K562 (cell line): ENCODE results near the gene ATRIP. TPM values are rescaled to one million over a fixed set of nuclear protein-coding genes. Genes with fewer than 3 reads are reported as not detected.

ENCODE experiments used
- ATAC-seq: fragments of 200-7000 bp; cut with Tn5 transposase; 3 replicates; pipeline ENCODE4 v1.9.1; 2020; ENCODE audit warnings: moderate library complexity
- BruUV-seq: library from RNA; stranded (reverse); fragments of 400-500 nt; replicated peaks from 2 replicates; lab custom pipeline; 2021; lab: Mats Ljungman, UMichigan
- CTCF ChIA-PET: fragments of 300-600 bp; formaldehyde crosslinking; extraction: SDS; loops from one replicate; lab custom pipeline; 2021; ENCODE audit warnings: low intra/inter-chr PET ratio; lab: Yijun Ruan, JAX
- POLR2A ChIA-PET: fragments of 300-600, 350-650 bp; sonication (Branson Sonifier 250); formaldehyde crosslinking; extraction: SDS; loops from one replicate; lab custom pipeline; 2021; ENCODE audit warnings: antibody characterized with exemption, inconsistent platforms; lab: Yijun Ruan, JAX
- DNase-seq, 4 experiments: peaks; one replicate each; pipeline versions ENCODE4 v3.0.0 to v3.0.0-alpha.2; 2011 to 2018; ENCODE audit warnings: low spot score in 3 of 4, mixed read lengths in 3 of 4; ENCODE audit errors: extremely low read depth in 1 of 4
- FAIRE-seq: peaks from 2 replicates; lab custom pipeline; 2011; peaks lifted over from hg19 to GRCh38; lab: Jason Lieb, UNC
- H2AFZ ChIP-seq: 2 replicates; pipeline ENCODE4 v1.6.0; 2011; ENCODE audit warnings: low read depth, low read length, control low read depth, inconsistent platforms
- H3K27ac ChIP-seq: fragments of 200-600 bp; 3 replicates; pipeline ENCODE4 v1.8.0; 2011; ENCODE audit warnings: low read depth, mild to moderate bottlenecking, control low read depth, inconsistent platforms, low read length, moderate library complexity, mixed read lengths; ENCODE audit errors: extremely low read depth
- H3K27me3 ChIP-seq, 2 experiments: fragments of 300-600 bp in 1 of 2; 2 replicates in 1 of 2; 3 replicates in 1 of 2; pipeline versions ENCODE4 v1.6.0 to v1.8.0; 2011; ENCODE audit warnings: inconsistent platforms in 2 of 2, low read length in 2 of 2, mild to moderate bottlenecking in 1 of 2, mixed read lengths in 1 of 2, moderate library complexity in 1 of 2; ENCODE audit not compliant: control insufficient read depth in 2 of 2, insufficient read depth in 2 of 2
- H3K36me3 ChIP-seq: fragments of 300-600 bp; 3 replicates; pipeline ENCODE4 v1.8.0; 2011; ENCODE audit warnings: mild to moderate bottlenecking, low read length, inconsistent platforms; ENCODE audit not compliant: control insufficient read depth, insufficient read depth
- H3K4me1 ChIP-seq, 2 experiments: fragments of 200-600 bp in 1 of 2; replicated peaks in 1 of 2; 2 replicates in 1 of 2; 3 replicates in 1 of 2; pipeline versions ENCODE4 v1.5.1 to v1.8.0; 2011; ENCODE audit warnings: inconsistent platforms in 2 of 2, low read length in 2 of 2, mild to moderate bottlenecking in 1 of 2, mixed read lengths in 1 of 2, moderate library complexity in 1 of 2; ENCODE audit not compliant: control insufficient read depth in 2 of 2, insufficient read depth in 2 of 2
- H3K4me2 ChIP-seq: 2 replicates; pipeline ENCODE4 v1.6.1; 2011; ENCODE audit warnings: low read length, control low read depth, inconsistent platforms, mixed read lengths; ENCODE audit not compliant: insufficient read depth
- H3K4me3 ChIP-seq: fragments of 200-600 bp; sonication (generic), shearing (Covaris generic); 2 replicates; pipeline ENCODE4 v1.5.1; 2016; ENCODE audit warnings: control low read depth, inconsistent platforms
- H3K79me2 ChIP-seq: fragments of 200-600 bp; 3 replicates; pipeline ENCODE4 v1.8.0; 2011; ENCODE audit warnings: low read length, inconsistent platforms; ENCODE audit not compliant: control insufficient read depth, insufficient read depth
- H3K9ac ChIP-seq, 2 experiments: 2 replicates each; pipeline versions ENCODE4 v1.6.0 to v1.6.1; 2011; ENCODE audit warnings: low read depth in 2 of 2, low read length in 2 of 2, control low read depth in 1 of 2, inconsistent platforms in 1 of 2, mild to moderate bottlenecking in 1 of 2, mixed read lengths in 1 of 2; ENCODE audit not compliant: insufficient read depth in 1 of 2
- H3K9me1 ChIP-seq: one replicate; pipeline ENCODE4 v1.6.0; 2011; ENCODE audit warnings: inconsistent platforms, mild to moderate bottlenecking, low read length, moderate library complexity; ENCODE audit not compliant: control insufficient read depth, insufficient read depth
- H3K9me3 ChIP-seq: replicated peaks from 2 replicates; pipeline ENCODE4 v1.5.1; 2011; ENCODE audit warnings: low read depth, low read length, inconsistent platforms; ENCODE audit not compliant: control insufficient read depth, insufficient read depth
- H4K20me1 ChIP-seq: replicated peaks from 2 replicates; pipeline ENCODE4 v1.6.1; 2011; ENCODE audit warnings: low read length, inconsistent platforms, mixed read lengths; ENCODE audit not compliant: control insufficient read depth, insufficient read depth
- CEBPB ChIP-seq: fragments of 450-650 bp; IDR thresholded peaks from 2 replicates; pipeline ENCODE4 v1.6.1; 2016; ENCODE audit warnings: missing genetic modification characterization, missing compliant biosample characterization
- KLF16 ChIP-seq: IDR thresholded peaks from 2 replicates; pipeline ENCODE4 v1.6.1; 2016; ENCODE audit warnings: antibody characterized with exemption
- NFYB ChIP-seq: IDR thresholded peaks from 2 replicates; pipeline ENCODE4 v1.6.1; 2011; ENCODE audit warnings: mild to moderate bottlenecking, moderate library complexity; ENCODE audit not compliant: insufficient read length; ENCODE audit errors: extremely low read depth
- NR2C1 ChIP-seq, 2 experiments: fragments of 450-650 bp; IDR thresholded peaks; 2 replicates each; pipeline ENCODE4 v1.6.1; 2017; ENCODE audit warnings: mild to moderate bottlenecking in 2 of 2, antibody characterized with exemption in 1 of 2, inconsistent platforms in 1 of 2, missing compliant biosample characterization in 1 of 2, missing genetic modification characterization in 1 of 2
- PHB2 ChIP-seq: fragments of 450-650 bp; IDR thresholded peaks from 2 replicates; pipeline ENCODE4 v1.6.1; 2017; ENCODE audit warnings: low read depth
- PML ChIP-seq: IDR thresholded peaks from 2 replicates; pipeline ENCODE4 v1.6.1; 2012; ENCODE audit warnings: low read length, inconsistent platforms
- RFX1 ChIP-seq: fragments of 450-650 bp; IDR thresholded peaks from 2 replicates; pipeline ENCODE4 v1.6.1; 2016; ENCODE audit warnings: mild to moderate bottlenecking, moderate library complexity
- SP1 ChIP-seq: sonication (generic); formaldehyde crosslinking; IDR thresholded peaks from 2 replicates; pipeline ENCODE4 v1.8.1; 2022; ENCODE audit warnings: mild to moderate bottlenecking, missing genetic modification reagents
- TSC22D4 ChIP-seq: fragments of 450-650 bp; IDR thresholded peaks from 2 replicates; pipeline ENCODE4 v1.6.1; 2016; ENCODE audit warnings: missing genetic modification characterization, missing biosample characterization, control low read depth
- ZBTB2 ChIP-seq: fragments of 450-650 bp; IDR thresholded peaks from 2 replicates; pipeline ENCODE4 v1.6.1; 2016; ENCODE audit warnings: antibody characterized with exemption
- ZNF511 ChIP-seq: sonication (generic); formaldehyde crosslinking; IDR thresholded peaks from 2 replicates; pipeline ENCODE4 v1.8.0; 2022; ENCODE audit warnings: mild to moderate bottlenecking, missing genetic modification reagents
- WGBS: fragments of 100-300 bp; shearing (Covaris generic); methylation state at CpG from one replicate; pipeline ENCODE4 v1.1.6; 2016; ENCODE audit warnings: low coverage, mixed read lengths; ENCODE audit not compliant: insufficient coverage; ENCODE audit errors: missing lambda C conversion rate; 5-methylcytosine and 5-hydroxymethylcytosine counted together
- in situ Hi-C: fragments of 300-500 bp; cut with MboI; formaldehyde crosslinking; loops from 4 replicates; pipeline ENCODE4 v1.15.0; 2018; ENCODE audit warnings: inconsistent platforms, mixed read lengths
- intact Hi-C: fragments of 100-400 bp; cut with micrococcal nuclease; formaldehyde crosslinking; loops from 2 replicates; pipeline ENCODE4 v1.14.2; 2022
- polyA plus RNA-seq, 8 experiments: library from polyadenylated mRNA; depleted of rRNA in 4 of 8; stranded (reverse) in 5 of 8; unstranded in 3 of 8; fragments of >200 nt; fragmentation: Nextera tagmentation in 2 of 8; fragmentation: Illumina TruSeq in 1 of 8; extraction: Ambion mirVana in 2 of 8; extraction: Trizol in 1 of 8; gene quantifications; 2 replicates each; pipeline versions ENCODE4 v1.2.1 to v1.2.3, GENCODE V29; 2011 to 2014; ENCODE audit warnings: inconsistent platforms in 1 of 8, missing spikeins in 1 of 8
- total RNA-seq, 7 experiments: library from RNA; depleted of rRNA in 6 of 7; stranded (reverse); fragments of >200 nt in 6 of 7; fragmentation: Illumina TruSeq in 2 of 7; extraction: Trizol in 2 of 7; gene quantifications; 2 replicates each; pipeline versions ENCODE4 v1.2.1 to v1.2.3, GENCODE V29; 2011 to 2021; ENCODE audit warnings: low replicate concordance in 1 of 7
- TF ChIP-seq, protein P1 (sequence below): fragments of 250-450 bp; sonication (Bioruptor Pico); IDR thresholded peaks from 2 replicates; pipeline ENCODE4 v1.4.0; 2020; ENCODE audit warnings: mild to moderate bottlenecking, moderate library complexity
- TF ChIP-seq, protein P2 (sequence below), 2 experiments: fragments of 450-650 bp in 1 of 2; IDR thresholded peaks; 2 replicates each; pipeline ENCODE4 v1.6.1; 2011 to 2017; ENCODE audit warnings: low read depth in 2 of 2, antibody characterized with exemption in 1 of 2, borderline replicate concordance in 1 of 2, low read length in 1 of 2, mild to moderate bottlenecking in 1 of 2, mixed read lengths in 1 of 2; ENCODE audit not compliant: control insufficient read depth in 1 of 2
- TF ChIP-seq, protein P3 (sequence below): sonication (generic); formaldehyde crosslinking; IDR thresholded peaks from 2 replicates; pipeline ENCODE4 v1.8.1; 2023; ENCODE audit warnings: mild to moderate bottlenecking, missing genetic modification reagents, moderate library complexity

Gene ATRIP
- total and polyA plus RNA-seq, 9 of the 15 experiments (the other 6 are each of a cell fraction or from before 2014, with no cell fraction given): 1.7 to 15.7 (median 10.5) TPM

DNA sequence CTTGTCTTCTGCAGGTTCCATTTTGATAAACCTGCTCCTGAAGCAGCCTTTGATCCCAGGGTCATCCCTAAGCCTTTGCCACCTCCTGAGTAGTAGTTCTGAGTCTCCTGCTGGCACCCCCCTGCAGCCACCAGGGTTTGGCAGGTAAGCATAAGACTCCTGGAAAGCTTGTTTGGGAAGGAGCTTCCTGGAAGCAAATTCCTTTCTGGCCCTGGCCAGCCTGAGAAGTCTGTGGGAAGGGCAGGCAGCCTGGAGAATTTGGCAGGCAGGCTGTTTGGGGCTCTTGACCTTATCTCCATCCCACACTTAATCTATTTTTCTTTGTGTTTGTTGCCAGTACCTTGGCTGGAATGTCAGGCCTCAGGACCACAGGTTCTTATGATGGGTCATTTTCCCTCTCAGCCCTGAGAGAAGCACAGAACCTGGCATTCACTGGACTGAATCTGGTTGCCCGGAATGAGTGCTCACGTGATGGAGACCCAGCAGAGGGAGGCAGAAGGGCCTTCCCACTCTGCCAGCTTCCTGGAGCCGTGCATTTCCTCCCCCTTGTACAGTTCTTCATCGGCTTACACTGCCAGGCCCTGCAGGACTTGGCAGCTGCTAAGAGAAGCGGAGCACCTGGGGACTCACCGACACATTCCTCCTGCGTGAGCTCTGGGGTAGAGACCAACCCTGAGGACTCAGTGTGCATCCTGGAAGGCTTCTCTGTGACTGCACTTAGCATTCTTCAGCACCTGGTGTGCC, 13.4 kb downstream of the ATRIP start:
- H3K79me2 ChIP-seq: no peaks in the 10 kb centered on the region
- CTCF ChIA-PET: no interaction called here
- H3K27ac ChIP-seq: no peak overlapping the region
- H3K4me1 ChIP-seq: peaks cover 0 to 4% of the 10 kb centered on the region in 2 experiments; a peak in 2 of 5 replicates
- no peaks in the 10 kb centered on the region for H3K9me1 ChIP-seq
- WGBS: 98% methylated on average over 7 of the region's 7 CpGs
- intact Hi-C loops: no loop called here
- H4K20me1 ChIP-seq: no peaks in the 10 kb centered on the region; the same call in 1 of the 2 replicates
- H3K4me3 ChIP-seq: no peak overlapping the region
- H3K27me3 ChIP-seq: no peaks in the 10 kb centered on the region
- BruUV-seq: no TSS peak
- POLR2A ChIA-PET: no interaction called here
- peaks cover 49% of the 10 kb centered on the region for H3K36me3 ChIP-seq
- no peak overlapping the region for H3K4me2 ChIP-seq
- ATAC-seq (no peak), FAIRE-seq (no peak), DNase-seq (no peak)
- H3K9ac ChIP-seq: no peak overlapping the region
- H3K9me3 ChIP-seq: no peaks in the 10 kb centered on the region
- in situ Hi-C loops: no loop called here
- no peak overlapping the region for H2AFZ ChIP-seq
- TF ChIP-seq, protein P1, sequence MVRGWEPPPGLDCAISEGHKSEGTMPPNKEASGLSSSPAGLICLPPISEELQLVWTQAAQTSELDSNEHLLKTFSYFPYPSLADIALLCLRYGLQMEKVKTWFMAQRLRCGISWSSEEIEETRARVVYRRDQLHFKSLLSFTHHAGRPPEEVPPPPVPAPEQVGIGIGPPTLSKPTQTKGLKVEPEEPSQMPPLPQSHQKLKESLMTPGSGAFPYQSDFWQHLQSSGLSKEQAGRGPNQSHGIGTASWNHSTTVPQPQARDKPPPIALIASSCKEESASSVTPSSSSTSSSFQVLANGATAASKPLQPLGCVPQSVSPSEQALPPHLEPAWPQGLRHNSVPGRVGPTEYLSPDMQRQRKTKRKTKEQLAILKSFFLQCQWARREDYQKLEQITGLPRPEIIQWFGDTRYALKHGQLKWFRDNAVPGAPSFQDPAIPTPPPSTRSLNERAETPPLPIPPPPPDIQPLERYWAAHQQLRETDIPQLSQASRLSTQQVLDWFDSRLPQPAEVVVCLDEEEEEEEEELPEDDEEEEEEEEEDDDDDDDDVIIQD (CRISPR knock-in tag): no peak
- TF ChIP-seq ZBTB2: no peak
- TF ChIP-seq PHB2: no peak
- TF ChIP-seq, protein P2, sequence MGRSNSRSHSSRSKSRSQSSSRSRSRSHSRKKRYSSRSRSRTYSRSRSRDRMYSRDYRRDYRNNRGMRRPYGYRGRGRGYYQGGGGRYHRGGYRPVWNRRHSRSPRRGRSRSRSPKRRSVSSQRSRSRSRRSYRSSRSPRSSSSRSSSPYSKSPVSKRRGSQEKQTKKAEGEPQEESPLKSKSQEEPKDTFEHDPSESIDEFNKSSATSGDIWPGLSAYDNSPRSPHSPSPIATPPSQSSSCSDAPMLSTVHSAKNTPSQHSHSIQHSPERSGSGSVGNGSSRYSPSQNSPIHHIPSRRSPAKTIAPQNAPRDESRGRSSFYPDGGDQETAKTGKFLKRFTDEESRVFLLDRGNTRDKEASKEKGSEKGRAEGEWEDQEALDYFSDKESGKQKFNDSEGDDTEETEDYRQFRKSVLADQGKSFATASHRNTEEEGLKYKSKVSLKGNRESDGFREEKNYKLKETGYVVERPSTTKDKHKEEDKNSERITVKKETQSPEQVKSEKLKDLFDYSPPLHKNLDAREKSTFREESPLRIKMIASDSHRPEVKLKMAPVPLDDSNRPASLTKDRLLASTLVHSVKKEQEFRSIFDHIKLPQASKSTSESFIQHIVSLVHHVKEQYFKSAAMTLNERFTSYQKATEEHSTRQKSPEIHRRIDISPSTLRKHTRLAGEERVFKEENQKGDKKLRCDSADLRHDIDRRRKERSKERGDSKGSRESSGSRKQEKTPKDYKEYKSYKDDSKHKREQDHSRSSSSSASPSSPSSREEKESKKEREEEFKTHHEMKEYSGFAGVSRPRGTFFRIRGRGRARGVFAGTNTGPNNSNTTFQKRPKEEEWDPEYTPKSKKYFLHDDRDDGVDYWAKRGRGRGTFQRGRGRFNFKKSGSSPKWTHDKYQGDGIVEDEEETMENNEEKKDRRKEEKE (IDR thresholded peaks at IDR 0.05; ENCODE audit: borderline replicate concordance in 1 of 2, control insufficient read depth in 1 of 2, low read depth in 2 of 2, low read length in 1 of 2): no peak
- no peak for TF ChIP-seq KLF16
- no peak for TF ChIP-seq NFYB
- TF ChIP-seq SP1: no peak
- no peak for TF ChIP-seq CEBPB (tag)
- no peak for TF ChIP-seq TSC22D4 (tag)
- no peak for TF ChIP-seq PML
- no peak for TF ChIP-seq NR2C1 (IDR thresholded peaks at IDR 0.05)
- TF ChIP-seq NR2C1 (tag; IDR thresholded peaks at IDR 0.05): no peak
- TF ChIP-seq, protein P3, sequence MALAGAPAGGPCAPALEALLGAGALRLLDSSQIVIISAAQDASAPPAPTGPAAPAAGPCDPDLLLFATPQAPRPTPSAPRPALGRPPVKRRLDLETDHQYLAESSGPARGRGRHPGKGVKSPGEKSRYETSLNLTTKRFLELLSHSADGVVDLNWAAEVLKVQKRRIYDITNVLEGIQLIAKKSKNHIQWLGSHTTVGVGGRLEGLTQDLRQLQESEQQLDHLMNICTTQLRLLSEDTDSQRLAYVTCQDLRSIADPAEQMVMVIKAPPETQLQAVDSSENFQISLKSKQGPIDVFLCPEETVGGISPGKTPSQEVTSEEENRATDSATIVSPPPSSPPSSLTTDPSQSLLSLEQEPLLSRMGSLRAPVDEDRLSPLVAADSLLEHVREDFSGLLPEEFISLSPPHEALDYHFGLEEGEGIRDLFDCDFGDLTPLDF (CRISPR knock-in tag): no peak
- TF ChIP-seq RFX1: no peak
- TF ChIP-seq ZNF511 (CRISPR knock-in tag): no peak
